ENCODE results near the gene GALK2.
"Not testable (repeated sequence)": the region's sequence is repeated elsewhere in the genome, so short reads cannot be mapped to it uniquely, and the experiment has no call there.

The GALK2 gene

DNA sequence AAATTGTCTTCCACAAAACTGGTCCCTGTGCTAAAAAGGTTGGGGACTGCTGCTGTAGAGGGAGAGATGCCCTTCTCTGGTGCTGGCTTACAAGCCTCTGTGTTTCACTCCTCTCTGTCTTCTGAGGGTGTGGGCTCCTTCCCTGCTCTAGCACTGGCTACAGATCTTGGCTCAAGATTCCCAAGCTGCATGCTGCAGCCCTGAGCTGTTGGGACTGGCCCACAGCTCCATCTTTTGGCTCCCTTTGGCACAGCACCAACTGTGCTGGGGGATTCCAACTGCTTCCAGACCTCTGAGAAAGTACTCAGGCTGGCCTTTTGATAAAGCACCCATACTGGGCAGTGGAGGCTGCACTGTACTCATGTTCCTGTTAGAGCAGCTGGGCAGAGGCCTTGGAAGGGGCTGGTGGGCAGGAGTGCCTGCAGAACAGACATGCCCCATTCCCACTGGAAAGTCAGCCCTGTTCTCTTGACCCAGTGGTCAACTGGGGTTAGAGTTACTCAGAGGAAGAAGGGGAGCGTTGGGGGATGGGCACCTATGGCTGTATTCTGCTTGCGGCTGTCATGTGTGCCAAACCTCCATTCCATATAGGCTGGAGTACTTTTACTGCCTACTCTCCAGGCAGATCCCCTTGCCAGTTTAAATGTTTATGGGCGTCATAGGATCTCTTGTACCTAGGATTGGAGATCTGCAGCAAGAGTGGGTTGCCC lies 55.7 kb downstream of the GALK2 start:
- DNase-seq: no peak

- DNase-seq: no peak
Measured at GRCh38 chr15:49227602-49228001, 57.6 kb downstream of the GALK2 start.

DNA sequence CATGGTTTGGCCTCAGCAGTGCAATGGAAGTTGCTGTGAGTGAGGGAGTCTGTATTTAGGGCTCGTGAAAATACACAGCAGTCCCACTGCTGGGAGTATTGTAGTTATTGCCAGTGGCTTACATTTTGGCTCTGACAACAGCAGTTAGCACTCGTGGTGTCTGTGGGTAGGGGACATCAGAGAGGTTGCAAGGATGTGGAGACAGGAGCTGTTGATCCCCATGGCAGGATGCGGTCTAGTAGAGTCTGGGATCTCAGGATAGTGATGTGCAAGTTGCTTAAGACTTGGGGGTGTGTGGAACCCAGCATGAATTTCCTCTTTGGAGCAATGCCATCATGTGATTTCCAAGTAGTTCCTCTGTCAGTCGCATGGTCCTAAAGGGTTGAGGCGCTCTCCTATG lies 59.9 kb downstream of the GALK2 start:
- no peak for DNase-seq

GRCh38 chr15:49232236-49232806 lies 62.3 kb downstream of the GALK2 start:
- DNase-seq: no peak

DNA sequence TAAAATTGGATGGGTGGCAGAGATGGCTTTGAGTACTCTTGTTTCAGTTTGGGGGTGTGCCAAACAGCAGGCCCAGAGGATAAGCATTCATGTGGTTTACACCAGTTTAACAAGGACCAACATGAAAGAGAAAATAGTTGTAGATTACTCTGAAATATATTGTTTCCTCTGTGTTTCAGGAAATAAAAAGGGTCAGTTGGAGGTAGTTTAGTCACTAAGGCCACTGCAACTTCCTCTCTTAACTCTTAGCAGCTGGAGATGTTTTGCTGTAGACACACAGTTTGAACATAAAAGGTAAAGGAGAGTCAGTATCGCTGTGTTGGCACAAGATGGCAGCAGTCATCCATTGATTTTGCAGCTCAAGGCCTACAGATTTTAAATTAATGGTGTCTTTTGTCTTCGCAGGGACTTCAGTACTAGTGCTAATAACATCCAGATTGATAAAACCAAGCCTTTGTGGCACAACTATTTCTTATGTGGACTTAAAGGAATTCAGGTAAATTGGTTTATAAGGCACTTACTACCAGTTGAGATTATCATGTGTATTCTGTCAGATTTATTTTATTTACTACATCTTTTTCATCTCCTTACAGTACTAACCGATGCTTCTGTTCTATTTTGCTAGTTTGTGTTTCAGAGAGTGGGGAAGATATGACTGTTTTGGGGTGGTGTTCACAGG lies 65.5 kb downstream of the GALK2 start:
- no peak for DNase-seq

- no peak for DNase-seq
Measured at GRCh38 chr15:49236869-49237268, 66.8 kb downstream of the GALK2 start.

DNA sequence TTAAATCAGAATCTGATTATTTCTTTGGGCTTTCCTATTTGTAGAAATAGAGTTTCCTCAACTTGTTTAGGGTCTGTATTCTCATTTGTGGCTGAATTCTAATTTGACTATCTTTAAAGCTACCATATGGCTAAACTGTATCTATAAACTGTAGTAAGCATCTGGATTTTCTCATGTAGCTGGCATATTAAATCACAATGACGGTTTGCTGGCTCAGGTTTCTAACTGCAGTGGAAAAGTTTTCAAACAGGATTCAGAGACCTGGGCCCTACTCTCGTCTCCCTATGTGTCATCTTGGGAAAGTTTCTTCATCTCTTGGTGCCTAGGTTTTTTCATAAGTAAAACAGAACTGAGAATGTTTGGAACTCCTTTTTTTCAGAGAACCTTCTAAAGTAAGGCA lies 68.3 kb downstream of the GALK2 start:
- DNase-seq: no peak

- no peak for DNase-seq
Measured at GRCh38 chr15:49239105-49239504, 69.1 kb downstream of the GALK2 start.

GRCh38 chr15:49242820-49243219 lies 72.8 kb downstream of the GALK2 start:
- no peak for DNase-seq

DNA sequence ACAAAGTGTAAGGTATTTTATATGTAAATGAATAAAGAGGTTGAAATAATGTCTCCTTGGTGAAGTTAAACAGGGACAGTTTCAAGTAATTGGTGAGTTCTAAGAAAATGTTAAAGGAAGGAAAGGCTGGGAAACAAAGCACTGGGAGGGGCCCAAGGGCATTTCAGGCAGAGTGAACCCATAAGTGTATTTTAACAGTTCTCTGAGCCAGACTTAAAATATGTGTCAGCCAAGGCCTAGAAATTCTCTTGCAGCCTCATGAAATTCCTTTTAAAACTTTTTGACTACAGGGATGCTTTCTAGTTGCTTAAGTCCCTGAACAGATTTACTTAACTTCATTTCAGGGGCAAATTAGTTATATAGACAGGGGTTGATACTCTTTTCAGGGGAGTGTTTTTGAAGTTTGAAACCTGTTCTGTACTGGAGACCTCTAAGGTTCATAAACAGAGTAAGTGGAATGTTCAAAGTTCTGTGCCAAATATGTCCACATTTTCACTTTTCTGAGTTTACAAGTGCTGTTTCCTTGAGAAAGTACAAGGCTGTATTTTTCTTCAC lies 77.6 kb downstream of the GALK2 start:
- no peak for DNase-seq

GRCh38 chr15:49248291-49248690 lies 78.2 kb downstream of the GALK2 start:
- DNase-seq: no peak

GRCh38 chr15:49255966-49256759 lies 86.1 kb downstream of the GALK2 start:
- DNase-seq: peak; percentile 35

DNA sequence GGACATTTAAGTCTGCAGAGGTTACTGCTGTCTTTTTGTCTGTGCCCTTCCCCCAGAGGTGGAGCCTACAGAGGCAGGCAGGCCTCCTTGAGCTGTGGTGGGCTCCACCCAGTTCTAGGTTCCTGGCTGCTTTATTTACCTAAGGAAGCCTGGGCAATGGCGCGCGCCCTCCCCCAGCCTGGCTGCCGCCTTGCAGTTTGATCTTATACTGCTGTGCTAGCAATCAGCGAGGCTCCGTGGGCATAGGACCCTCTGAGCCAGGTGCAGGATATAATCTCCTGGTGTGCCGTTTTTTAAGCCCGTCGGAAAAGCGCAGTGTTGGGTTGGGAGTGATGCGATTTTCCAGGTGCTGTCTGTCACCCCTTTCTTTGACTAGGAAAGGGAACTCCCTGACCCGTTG lies 95.1 kb downstream of the GALK2 start:
- DNase-seq: not testable (repeated sequence)

DNA sequence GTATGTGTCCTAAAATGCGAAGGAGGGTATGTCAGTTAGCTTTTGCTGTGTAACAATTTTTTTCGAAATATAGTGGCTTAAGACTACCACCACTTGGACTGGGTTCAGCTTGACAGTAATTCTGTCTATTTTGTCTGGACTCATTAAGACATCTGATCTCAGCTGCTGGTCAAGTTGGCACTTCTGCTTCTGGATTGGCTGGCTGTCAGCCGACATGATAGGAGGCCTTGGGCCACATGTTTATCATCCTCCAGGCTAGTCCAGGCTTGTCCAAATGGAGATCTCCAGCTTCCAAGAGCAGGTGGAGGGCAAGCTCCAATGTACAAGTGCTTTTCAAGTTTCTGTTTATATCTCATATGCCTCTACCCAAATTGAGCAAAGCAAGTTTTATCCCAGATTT lies 95.9 kb downstream of the GALK2 start:
- no peak for DNase-seq

- DNase-seq: no peak
Measured at GRCh38 chr15:49270541-49271421, 100.7 kb downstream of the GALK2 start.

DNA sequence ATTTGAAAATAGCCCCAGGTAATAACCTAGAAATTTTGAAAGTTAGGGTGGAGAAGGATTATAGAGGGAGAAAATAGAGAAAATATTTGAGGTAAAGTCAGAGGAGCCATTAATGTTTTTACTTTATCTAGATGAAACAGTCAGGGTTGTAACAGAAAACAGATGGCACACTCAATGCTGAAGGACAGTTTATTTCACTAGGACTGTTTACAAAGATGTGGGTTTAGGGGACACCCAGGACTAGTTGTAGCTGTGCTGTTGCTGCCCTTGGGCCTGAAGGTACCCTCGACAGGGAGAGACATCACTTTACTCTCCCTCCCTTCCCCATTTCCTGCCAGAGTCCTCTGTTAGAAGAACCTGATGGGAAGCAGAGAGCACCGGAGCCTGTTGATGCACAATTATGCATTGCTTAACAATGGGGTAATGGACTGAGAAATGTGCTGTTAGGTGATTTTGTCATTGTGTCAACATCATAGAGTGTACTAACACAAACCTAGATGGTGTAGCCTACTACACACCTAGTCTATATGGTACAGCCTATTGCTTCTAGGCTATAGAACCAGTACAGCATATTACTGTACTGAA lies 103.8 kb downstream of the GALK2 start:
- DNase-seq: no peak

DNA sequence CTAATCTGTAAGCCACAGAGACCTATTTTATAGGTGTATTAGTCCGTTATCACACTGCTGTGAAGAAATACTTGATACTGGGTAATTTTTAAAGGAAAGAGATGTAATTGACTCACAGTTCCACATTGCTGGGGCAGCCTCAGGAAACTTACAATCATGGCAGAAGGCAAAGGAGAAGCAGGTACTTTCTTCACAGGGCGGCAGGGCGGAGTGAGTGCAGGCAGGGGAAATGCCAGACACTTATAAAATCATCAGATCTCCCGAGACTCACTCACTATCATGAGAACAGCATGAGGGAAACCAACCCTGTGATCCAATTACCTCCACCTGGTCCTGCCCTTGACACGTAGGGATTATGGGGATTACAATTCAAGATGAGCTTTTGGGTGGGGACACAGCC lies 108.7 kb downstream of the GALK2 start:
- no peak for DNase-seq

DNA sequence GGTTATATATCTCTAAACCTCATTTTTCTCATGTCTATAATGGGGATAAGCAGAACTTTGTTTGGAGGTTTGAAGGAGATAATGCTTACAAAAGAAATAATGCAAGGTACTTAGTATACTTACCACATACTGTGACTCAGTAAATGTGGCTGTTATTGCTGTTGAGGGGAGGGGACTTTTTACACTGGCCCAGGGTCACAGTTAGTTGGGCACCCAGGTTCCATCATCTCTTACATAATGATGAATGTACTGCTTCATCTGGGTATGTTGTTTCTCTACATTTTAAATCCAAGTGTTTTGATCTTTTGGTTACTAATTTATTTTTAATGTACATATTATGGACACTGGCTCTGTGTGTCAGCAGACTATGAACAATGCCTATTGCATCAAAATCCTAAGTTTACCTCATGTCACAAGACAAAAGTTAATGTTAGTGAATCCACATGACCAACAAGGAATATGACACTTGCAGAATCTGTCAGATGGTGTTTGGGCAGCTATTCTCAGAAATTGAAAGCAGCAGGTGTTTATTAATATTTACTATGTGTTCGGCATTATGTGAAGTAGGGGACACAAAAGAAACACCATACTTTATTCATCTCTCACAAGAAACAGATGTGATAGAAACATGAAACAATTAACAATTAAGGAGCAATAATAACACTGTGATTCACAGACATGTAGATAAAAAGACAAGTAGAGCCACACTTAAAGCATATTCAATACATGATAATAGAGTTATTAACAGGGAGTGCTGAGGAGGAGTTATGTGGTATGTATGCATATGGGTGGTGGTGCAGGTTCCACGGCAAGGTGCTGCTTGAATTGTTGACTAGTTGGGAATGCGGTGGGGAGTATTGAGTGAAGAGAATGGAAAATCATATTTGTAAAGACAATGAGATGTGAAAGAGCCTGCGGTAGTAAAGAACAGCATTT lies 109.7 kb downstream of the GALK2 start:
- DNase-seq: no peak

DNA sequence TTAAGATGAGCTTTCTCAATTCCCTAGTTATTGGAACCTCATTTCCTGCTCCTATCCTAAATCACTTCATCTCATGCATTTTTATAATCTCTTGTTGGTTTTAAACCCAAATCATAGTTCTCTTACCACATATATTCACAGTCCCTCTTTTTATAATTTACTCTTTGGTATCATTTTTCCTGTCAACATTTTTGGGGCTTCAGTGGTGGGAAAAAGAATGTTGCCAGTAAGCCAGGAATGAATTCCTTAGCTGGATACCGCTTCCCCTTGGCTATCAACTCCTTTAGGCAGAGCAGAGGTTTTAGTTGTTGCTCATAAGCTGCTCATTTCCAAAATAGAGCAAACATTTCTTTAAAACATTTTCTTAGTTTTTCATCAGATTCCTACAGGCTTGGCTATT lies 112.3 kb downstream of the GALK2 start:
- DNase-seq: no peak

- no peak for DNase-seq
Measured at GRCh38 chr15:49286649-49287404, 116.8 kb downstream of the GALK2 start.
